Measurements from ENCODE around the gene LECT2.

The LECT2 gene

GRCh38 chr5:135930949-135931295 lies 23.9 kb downstream of the LECT2 start:
- FAIRE-seq, result no peak

- no peak for FAIRE-seq
Measured at GRCh38 chr5:135930029-135930948, 24.5 kb downstream of the LECT2 start.

- FAIRE-seq, result no peak
Measured at GRCh38 chr5:135921388-135921787, 33.4 kb downstream of the LECT2 start.

- no peak for FAIRE-seq
Measured at GRCh38 chr5:135920199-135920598, 34.6 kb downstream of the LECT2 start.

GRCh38 chr5:135916638-135917263 lies 38.0 kb downstream of the LECT2 start:
- FAIRE-seq, result no peak

- FAIRE-seq, result no peak
Measured at GRCh38 chr5:135915466-135916001, 39.2 kb downstream of the LECT2 start.

DNA sequence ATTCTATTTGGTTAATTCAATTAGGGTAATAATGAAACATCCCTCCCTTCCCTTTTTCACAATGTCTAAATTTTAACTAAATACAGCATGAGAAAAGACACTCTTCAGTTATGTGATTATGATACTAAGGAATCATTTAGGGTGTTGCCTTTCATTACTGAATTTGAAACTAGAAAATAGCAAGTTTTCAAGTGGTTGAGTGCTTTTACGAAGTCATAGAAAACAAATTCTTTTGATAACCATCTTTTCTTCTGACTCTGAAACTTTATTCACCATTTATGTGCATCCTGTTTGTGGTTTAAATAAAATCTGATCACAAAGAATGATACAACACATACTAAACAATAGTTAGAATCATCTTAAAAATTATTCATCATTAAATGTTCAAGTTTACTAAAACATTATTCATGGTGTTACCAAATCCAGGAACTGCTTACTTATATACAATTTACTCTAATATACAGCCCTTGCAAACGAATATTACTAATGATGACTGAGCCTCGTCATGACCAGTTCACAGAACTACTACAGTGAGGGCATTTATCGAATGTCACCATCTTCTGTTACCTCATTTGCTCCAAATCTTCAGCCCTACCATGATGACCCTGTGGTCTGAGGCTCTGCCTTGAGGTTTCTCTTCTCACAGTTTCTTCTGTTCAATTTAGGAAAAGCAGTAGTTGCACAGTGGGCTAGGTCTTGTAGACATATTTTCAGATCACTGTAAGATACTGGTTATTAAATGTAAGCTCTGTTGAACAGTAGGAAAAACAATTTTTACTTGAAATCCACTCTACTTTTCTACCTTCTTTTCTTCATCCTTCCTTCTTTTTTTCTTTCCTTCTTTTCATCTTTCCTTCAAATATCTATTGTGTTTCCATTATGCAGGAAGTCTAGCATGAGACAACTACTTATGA lies 40.8 kb downstream of the LECT2 start:
- no peak for FAIRE-seq

GRCh38 chr5:135905144-135905543 lies 49.6 kb downstream of the LECT2 start:
- FAIRE-seq, result no peak

DNA sequence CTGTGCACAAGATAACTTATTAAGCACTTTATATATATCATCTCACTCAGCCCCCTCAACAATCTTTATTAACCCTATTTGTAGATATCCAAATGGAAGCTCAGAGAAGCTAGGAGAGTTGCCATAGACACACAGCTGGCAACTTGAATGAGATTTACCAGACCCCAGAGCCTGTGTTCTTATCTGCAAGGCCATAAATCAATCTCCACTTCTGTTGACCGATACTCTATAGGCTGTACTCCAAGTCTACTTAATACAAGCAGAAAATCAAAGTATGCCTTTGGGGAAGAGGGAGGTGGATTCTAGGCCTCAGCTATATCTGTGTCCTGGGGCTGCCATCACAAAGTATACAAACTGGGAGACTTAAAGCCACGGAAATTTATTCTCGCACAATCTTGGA lies 53.1 kb downstream of the LECT2 start:
- no peak for FAIRE-seq

DNA sequence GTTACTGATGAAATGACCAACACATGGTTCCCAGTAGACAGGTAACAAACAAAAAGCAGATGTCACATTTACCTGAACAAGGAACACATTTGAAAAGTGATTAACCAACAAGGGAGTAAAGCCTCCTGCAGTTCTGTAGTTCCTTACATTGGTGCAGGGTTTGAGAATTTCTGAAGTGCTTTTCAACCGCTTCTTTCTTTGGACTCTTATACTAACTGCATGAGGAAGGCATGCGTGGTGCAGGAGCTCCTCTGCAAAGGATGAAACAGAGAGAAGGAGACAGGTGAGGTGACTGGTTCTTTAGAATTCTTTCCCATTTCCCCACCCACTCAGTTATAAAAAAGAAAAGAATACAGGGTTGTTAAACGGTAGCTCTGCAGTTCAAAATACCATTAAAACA lies 54.5 kb downstream of the LECT2 start:
- FAIRE-seq, result no peak

- FAIRE-seq, result no peak
Measured at GRCh38 chr5:135898651-135899050, 56.1 kb downstream of the LECT2 start.
